ENCODE results near the gene MORF4L2. TPM values are rescaled to one million over a fixed set of nuclear protein-coding genes. Genes with fewer than 3 reads are reported as not detected.

The MORF4L2 gene
- polyA plus RNA-seq, 1 of the 3 experiments (the other 2 are of a cell fraction), result 221 TPM

GRCh38 chrX:103631145-103631544 lies 55.4 kb downstream of the MORF4L2 start:
- Histone ChIP-seq H3K4me2 (no peak overlapping the region), H3K9me2 (no peaks in the 10 kb centered on the region), H3K9me3 (no peaks in the 10 kb centered on the region), H3K9ac (no peak overlapping the region), H3K4me3 (ENCODE audit: low read depth in 2 of 2, low read length in 1 of 2) (no peak overlapping the region), H3K27me3 (ENCODE audit: insufficient read depth) (no peaks in the 10 kb centered on the region; the same call in 1 of the 2 replicates), H3K27ac (ENCODE audit: low read depth in 2 of 2, low read length in 1 of 2) (no peak overlapping the region), H3K4me1 (ENCODE audit: control insufficient read depth in 1 of 2, insufficient read depth in 2 of 2, low read depth in 1 of 2, low read length in 1 of 2) (peaks cover 0 to 3% of the 10 kb centered on the region in 2 experiments; a peak in 3 of 4 replicates), H3K36me3 (replicated peaks in 1 of 2; ENCODE audit: control insufficient read depth in 1 of 2, insufficient read depth in 2 of 2, low read length in 1 of 2) (no peaks in the 10 kb centered on the region), H3K79me2 (ENCODE audit: insufficient read depth) (peaks cover 6% of the 10 kb centered on the region; the same call in 1 of the 2 replicates), H3F3A (replicated peaks; ENCODE audit: insufficient read depth) (peaks cover 13% of the 10 kb centered on the region), H2AFZ (ENCODE audit: low read depth) (no peak overlapping the region), H4K20me1 (ENCODE audit: insufficient read depth) (no peaks in the 10 kb centered on the region)
- ChIA-PET CTCF (interaction anchor here (0.6 to 1.9 kb wide), 8 partner anchors 9 to 142 kb away, joined by 3 to 12 read pairs (median 4); partner anchors contain the start of gene MORF4L2), POLR2A (interaction anchor here (1.9 kb wide), 1 partner anchor 8 kb away, joined by 7 read pairs; no protein-coding TSS in a partner anchor)
- WGBS (ENCODE audit: low lambda C conversion rate), result 71% methylated on average over 5 of the region's 5 CpGs
- TF ChIP-seq IRF3 (IDR thresholded peaks at IDR 0.05; ENCODE audit: low read depth, low read length) (no peak), EZH2phosphoT487 (IDR thresholded peaks at IDR 0.05; ENCODE audit: borderline replicate concordance, low read depth) (no peak), TCF12 (IDR thresholded peaks at IDR 0.05) (no peak), FOSL2 (IDR thresholded peaks at IDR 0.05; ENCODE audit: borderline replicate concordance, low read depth) (no peak), CTCF (IDR thresholded peaks at IDR 0.05) (no peak), RXRA (IDR thresholded peaks at IDR 0.05; ENCODE audit: borderline replicate concordance, low read depth) (no peak), PBX3 (IDR thresholded peaks at IDR 0.05) (no peak), USF1 (IDR thresholded peaks at IDR 0.05; ENCODE audit: borderline replicate concordance, low read depth) (no peak), JUND (IDR thresholded peaks at IDR 0.05) (no peak), YY1 (IDR thresholded peaks at IDR 0.05; ENCODE audit: low read depth) (no peak), MEF2A (IDR thresholded peaks at IDR 0.05; ENCODE audit: borderline replicate concordance, low read depth) (no peak), SIN3A (IDR thresholded peaks at IDR 0.05; ENCODE audit: borderline replicate concordance, low read depth, low read length) (no peak), USF2 (IDR thresholded peaks at IDR 0.05; ENCODE audit: borderline replicate concordance, low read depth, low read length) (no peak)
- DNase-seq, result no peak
